Measurements from ENCODE around the gene AQP3.

DNA sequence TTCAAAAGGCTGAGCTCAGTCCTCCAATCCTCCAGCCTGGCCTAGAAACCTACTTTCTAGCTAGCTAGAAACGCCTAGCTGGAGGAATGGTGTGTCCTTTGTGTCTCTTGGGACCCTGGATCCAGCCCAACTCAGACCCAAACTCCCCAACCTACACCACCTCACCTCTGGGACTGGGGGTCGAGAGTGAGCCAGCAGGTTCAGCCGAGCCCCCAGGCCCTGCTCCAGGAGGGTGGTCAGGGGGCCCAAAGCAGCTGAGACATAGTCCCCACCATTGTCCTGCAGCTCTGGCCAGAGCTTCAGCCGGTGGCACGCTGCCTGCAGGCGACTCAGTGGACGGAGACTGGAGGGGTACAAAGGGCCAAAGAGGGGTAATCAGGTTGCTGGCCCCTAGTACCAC lies 20.1 kb upstream of the AQP3 start:
- TF ChIP-seq, protein P1, sequence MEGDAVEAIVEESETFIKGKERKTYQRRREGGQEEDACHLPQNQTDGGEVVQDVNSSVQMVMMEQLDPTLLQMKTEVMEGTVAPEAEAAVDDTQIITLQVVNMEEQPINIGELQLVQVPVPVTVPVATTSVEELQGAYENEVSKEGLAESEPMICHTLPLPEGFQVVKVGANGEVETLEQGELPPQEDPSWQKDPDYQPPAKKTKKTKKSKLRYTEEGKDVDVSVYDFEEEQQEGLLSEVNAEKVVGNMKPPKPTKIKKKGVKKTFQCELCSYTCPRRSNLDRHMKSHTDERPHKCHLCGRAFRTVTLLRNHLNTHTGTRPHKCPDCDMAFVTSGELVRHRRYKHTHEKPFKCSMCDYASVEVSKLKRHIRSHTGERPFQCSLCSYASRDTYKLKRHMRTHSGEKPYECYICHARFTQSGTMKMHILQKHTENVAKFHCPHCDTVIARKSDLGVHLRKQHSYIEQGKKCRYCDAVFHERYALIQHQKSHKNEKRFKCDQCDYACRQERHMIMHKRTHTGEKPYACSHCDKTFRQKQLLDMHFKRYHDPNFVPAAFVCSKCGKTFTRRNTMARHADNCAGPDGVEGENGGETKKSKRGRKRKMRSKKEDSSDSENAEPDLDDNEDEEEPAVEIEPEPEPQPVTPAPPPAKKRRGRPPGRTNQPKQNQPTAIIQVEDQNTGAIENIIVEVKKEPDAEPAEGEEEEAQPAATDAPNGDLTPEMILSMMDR (IDR thresholded peaks at IDR 0.05; ENCODE audit: low read depth, low read length): no peak
- TF ChIP-seq EZH2phosphoT487 (IDR thresholded peaks at IDR 0.05; ENCODE audit: low read depth): no peak

Measured in OCI-LY3 (cell line).